ENCODE results near the gene OR6C75.
"Not testable (repeated sequence)": the region's sequence is repeated elsewhere in the genome, so short reads cannot be mapped to it uniquely, and the experiment has no call there.

DNA sequence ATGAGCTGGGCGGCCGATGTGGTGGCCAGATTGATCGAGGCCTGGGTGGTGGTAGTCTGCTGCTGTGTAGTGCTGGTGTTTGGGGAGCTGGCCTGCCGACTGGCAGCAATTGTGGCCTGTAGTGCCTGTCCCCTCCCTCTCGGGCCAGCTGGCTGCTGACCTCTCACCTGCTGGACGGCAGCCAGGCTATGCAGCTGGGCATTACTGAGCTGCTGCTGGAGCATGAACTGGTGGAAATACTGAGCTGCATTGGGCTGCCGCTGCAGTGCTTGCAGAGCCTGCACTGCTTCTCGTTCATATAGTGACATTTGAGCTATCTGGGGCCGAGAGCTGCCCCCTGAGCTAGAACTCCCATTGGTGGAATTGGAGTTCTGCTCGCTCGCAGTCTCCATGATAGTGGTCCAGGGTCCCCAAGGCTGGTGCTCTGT, 51.6 kb downstream of the OR6C75 start:
- TF ChIP-seq CTCF (IDR thresholded peaks at IDR 0.05; ENCODE audit: low read depth, low read length); POLR2A (IDR thresholded peaks at IDR 0.05; ENCODE audit: extremely low read depth, insufficient read length): not testable (repeated sequence)
